MCF 10A (cell line): ENCODE data around the gene BAIAP2L2. TPM values are rescaled to one million over a fixed set of nuclear protein-coding genes. Genes with fewer than 3 reads are reported as not detected.
"Not testable (repeated sequence)": the region's sequence is repeated elsewhere in the genome, so short reads cannot be mapped to it uniquely, and the experiment has no call there.

ENCODE experiments used
- BruUV-seq: library from RNA; stranded (reverse); fragments of 400-500 nt; replicated peaks from 2 replicates; lab custom pipeline; 2021; lab: Mats Ljungman, UMichigan
- CTCF ChIA-PET: fragments of 300-600 bp; sonication (Branson Sonifier 250); formaldehyde crosslinking; extraction: SDS; loops from one replicate; lab custom pipeline; 2021; ENCODE audit warnings: antibody characterized with exemption, inconsistent platforms; lab: Yijun Ruan, JAX
- POLR2A ChIA-PET: fragments of 300-600, 350-650 bp; sonication (Branson Sonifier 250); formaldehyde crosslinking; extraction: SDS; loops from one replicate; lab custom pipeline; 2020; ENCODE audit warnings: antibody characterized with exemption, inconsistent platforms; lab: Yijun Ruan, JAX
- DNase-seq: peaks from one replicate; pipeline ENCODE4 v3.0.0-alpha.2; 2018; ENCODE audit not compliant: unreplicated experiment
- H3K27ac Mint-ChIP-seq: one replicate; pipeline ENCODE4 v1.8.0; 2022; ENCODE audit warnings: mild to moderate bottlenecking, low read depth, mixed read lengths; ENCODE audit not compliant: unreplicated experiment
- H3K27me3 Mint-ChIP-seq: one replicate; pipeline ENCODE4 v1.8.0; 2022; ENCODE audit warnings: mixed read lengths; ENCODE audit not compliant: insufficient read depth, unreplicated experiment
- H3K36me3 Mint-ChIP-seq: one replicate; pipeline ENCODE4 v1.8.0; 2022; ENCODE audit warnings: mild to moderate bottlenecking, moderate library complexity, mixed read lengths; ENCODE audit not compliant: insufficient read depth, unreplicated experiment
- H3K4me1 Mint-ChIP-seq: one replicate; pipeline ENCODE4 v1.8.0; 2022; ENCODE audit warnings: mixed read lengths; ENCODE audit not compliant: insufficient read depth, unreplicated experiment
- H3K4me3 Mint-ChIP-seq: one replicate; pipeline ENCODE4 v1.8.0; 2022; ENCODE audit warnings: mild to moderate bottlenecking, moderate library complexity, mixed read lengths; ENCODE audit not compliant: unreplicated experiment
- H3K9me3 Mint-ChIP-seq: one replicate; pipeline ENCODE4 v1.8.0; 2022; ENCODE audit warnings: mixed read lengths; ENCODE audit not compliant: unreplicated experiment
- intact Hi-C: fragments of 100-400 bp; cut with micrococcal nuclease; formaldehyde crosslinking; loops from 2 replicates; pipeline ENCODE4 v1.14.1; 2022
- total RNA-seq: library from RNA; stranded (reverse); gene quantifications from 2 replicates; pipeline ENCODE4 v1.2.3, GENCODE V29; 2022
- TF ChIP-seq, protein P1 (sequence below): fragments of 200-600 bp; IDR thresholded peaks from one replicate; pipeline ENCODE4 v1.8.0; 2022; ENCODE audit warnings: antibody characterized with exemption, mild to moderate bottlenecking; ENCODE audit not compliant: unreplicated experiment

The BAIAP2L2 gene
- total RNA-seq, 1 experiment from 2014 or later, result 7.1 TPM

DNA sequence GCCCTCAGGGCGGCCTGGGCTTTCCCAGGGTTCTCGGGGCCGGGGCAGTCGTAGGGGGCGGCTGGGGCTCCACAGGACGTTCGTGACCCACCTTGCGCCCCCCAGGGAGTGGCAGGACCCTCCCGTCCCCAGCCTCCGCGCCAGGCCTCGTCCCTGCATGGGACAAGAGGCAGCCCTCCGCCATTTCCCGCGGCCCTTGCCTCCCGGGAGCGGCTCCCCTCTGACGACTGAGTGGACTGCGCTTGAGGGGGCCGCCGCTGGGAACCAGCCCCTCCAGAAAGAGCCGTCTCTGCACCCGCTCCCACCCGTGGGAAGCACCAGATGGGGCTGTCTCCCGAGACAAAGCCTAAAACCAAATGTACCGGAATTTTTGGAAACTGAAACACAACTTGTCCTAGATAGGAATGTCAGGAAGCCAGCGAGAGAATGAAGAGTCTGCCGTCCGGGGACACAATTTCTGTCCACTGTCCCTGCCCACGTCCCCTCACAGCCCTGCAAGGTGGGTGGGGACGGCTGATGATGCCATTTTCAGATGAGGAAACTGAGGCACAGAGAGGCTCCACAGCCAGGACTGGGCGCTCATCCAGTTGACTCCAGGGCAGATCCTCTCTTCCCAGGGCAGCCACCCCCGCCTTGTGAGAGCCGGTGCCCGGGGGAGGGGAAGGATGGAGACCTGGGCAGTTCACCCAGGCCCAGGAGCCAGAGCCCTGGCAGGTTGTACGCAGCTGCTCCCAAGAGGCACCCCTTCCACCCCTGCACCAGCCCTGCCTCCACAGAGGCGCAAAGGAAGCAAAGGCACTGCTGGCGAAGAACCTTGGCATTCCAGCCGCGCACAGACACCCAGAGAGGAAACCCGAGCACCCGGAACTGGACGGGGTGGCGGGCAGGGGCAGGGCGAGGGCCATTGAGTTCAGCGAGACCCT is 71.3 kb downstream of the BAIAP2L2 start:
- BruUV-seq, result no TSS peak
- no peaks in the 10 kb centered on the region for H3K36me3 Mint-ChIP-seq
- ChIA-PET POLR2A (no interaction called here), CTCF (no interaction called here)
- TF ChIP-seq, protein P1, sequence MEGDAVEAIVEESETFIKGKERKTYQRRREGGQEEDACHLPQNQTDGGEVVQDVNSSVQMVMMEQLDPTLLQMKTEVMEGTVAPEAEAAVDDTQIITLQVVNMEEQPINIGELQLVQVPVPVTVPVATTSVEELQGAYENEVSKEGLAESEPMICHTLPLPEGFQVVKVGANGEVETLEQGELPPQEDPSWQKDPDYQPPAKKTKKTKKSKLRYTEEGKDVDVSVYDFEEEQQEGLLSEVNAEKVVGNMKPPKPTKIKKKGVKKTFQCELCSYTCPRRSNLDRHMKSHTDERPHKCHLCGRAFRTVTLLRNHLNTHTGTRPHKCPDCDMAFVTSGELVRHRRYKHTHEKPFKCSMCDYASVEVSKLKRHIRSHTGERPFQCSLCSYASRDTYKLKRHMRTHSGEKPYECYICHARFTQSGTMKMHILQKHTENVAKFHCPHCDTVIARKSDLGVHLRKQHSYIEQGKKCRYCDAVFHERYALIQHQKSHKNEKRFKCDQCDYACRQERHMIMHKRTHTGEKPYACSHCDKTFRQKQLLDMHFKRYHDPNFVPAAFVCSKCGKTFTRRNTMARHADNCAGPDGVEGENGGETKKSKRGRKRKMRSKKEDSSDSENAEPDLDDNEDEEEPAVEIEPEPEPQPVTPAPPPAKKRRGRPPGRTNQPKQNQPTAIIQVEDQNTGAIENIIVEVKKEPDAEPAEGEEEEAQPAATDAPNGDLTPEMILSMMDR, result no peak
- no peak overlapping the region for H3K27ac Mint-ChIP-seq
- H3K27me3 Mint-ChIP-seq, result no peaks in the 10 kb centered on the region
- H3K9me3 Mint-ChIP-seq, result no peaks in the 10 kb centered on the region
- intact Hi-C loops, result no loop called here
- H3K4me3 Mint-ChIP-seq, result no peak overlapping the region
- peaks cover 10% of the 10 kb centered on the region for H3K4me1 Mint-ChIP-seq
- no peak for DNase-seq

DNA sequence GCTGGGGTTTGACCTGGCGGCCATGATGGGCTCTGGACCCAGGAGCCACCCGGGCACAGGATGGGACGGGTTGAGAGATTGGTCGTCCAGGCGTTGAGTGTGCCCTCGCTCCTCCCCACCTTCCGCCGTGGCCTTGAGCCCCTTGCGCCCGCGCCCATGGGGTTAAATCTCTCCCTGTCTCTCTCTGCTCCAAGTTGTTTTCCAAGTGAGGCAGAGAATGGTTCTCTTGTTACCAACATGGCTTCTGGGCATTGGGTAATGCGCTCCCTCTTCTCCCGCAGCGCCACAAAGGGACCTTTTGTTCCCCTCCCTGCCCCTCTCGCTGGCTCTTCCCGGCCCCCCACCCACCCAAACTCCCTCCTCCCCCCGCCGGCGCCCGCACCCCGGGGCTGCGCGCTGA is 72.1 kb downstream of the BAIAP2L2 start:
- CTCF ChIA-PET, result interaction anchor here (1.7 kb wide), 1 partner anchor 14 kb away, joined by 6 read pairs; no protein-coding TSS in a partner anchor
- Mint-ChIP-seq H3K36me3 (no peaks in the 10 kb centered on the region), H3K27me3 (no peaks in the 10 kb centered on the region), H3K9me3 (no peaks in the 10 kb centered on the region), H3K27ac (no peak overlapping the region), H3K4me1 (peaks cover 15% of the 10 kb centered on the region), H3K4me3 (no peak overlapping the region)
- TF ChIP-seq, protein P1, result no peak
- intact Hi-C loops, result no loop called here
- BruUV-seq, result no TSS peak
- POLR2A ChIA-PET, result no interaction called here
- DNase-seq, result no peak

DNA sequence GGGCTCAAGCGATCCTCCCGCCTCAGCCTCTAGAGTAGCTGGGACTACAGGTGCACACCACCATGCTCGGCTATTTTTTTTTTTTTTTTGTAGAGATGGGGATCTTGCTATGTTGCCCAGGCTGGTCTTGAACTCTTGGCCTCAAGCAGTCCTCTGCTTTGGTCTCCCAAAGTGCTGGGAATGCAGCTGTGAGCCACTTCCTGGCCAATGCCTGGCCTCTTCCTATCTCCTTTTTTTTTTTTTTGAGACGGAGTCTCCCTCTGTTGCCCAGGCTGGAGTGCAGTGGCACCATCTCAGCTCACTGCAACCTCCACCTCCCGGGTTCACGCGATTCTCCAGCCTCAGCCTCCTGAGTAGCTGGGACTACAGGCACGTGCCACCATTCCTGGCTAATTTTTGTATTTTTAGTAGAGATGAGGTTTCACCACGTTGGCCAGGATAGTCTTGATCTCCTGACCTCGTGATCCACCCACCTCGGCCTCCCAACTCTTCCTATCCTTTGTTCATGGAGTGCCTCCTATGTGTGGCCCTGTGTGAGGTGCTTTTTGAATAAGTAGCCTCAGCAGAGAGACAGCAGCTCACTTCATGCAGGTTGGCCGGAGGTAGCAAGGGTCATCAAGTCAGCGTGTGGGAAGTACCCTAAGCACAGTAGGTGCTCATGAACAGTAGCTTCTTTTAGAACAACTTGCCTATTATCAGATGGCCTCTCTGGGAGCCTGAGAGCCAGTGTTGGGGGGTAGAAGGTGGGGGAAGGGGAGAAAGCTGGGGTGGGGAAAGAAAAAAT is 72.9 kb downstream of the BAIAP2L2 start:
- H3K36me3 Mint-ChIP-seq, H3K27me3 Mint-ChIP-seq, BruUV-seq, H3K9me3 Mint-ChIP-seq, H3K4me3 Mint-ChIP-seq, DNase-seq, intact Hi-C loops, H3K27ac Mint-ChIP-seq, POLR2A ChIA-PET: not testable (repeated sequence)
- peaks cover 21% of the 10 kb centered on the region for H3K4me1 Mint-ChIP-seq
- CTCF ChIA-PET, result interaction anchor here (1.2 to 1.7 kb wide), 2 partner anchors 15 to 16 kb away, joined by 3 to 6 read pairs; no protein-coding TSS in a partner anchor

DNA sequence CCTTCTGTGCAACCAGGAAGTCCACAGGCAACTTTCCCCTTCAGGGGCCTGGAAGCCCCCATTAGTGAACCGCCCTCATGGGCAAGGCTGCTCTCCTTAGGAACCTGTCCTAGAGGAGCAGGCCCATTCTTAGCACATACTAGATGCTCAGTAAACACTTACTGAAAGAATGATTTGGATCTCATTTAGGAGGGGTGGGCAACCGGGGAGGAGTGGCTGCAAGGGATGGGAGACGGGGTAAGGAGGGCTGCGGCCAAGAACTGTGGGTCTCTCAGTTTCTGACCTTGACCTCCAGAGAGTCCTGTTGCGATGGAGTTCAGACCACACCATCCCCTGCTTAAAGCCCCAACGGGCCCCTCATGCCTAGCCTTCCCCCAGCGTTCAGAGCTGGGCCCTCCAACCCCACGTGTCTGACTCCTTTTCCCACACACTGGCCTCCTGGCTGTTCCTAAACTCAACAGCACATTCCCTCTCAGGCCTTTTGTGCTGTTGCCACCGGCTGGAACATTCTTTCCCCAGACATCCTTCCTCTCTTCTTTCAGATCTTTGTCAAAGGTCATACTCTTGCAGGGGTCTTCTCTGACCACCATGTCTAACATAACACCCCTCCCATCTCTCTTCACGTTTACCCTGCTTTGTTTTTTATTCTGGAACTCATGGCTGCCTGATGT is 74.0 kb downstream of the BAIAP2L2 start:
- H3K27ac Mint-ChIP-seq, result no peak overlapping the region
- intact Hi-C loops, result no loop called here

More for the DNA sequence above, 74.0 kb downstream of the BAIAP2L2 start:
- no peaks in the 10 kb centered on the region for H3K27me3 Mint-ChIP-seq
- POLR2A ChIA-PET, result no interaction called here
- peaks cover 4% of the 10 kb centered on the region for H3K36me3 Mint-ChIP-seq
- H3K4me3 Mint-ChIP-seq, result no peak overlapping the region
- CTCF ChIA-PET, result interaction anchor here (1.2 to 1.7 kb wide), 2 partner anchors 16 to 17 kb away, joined by 3 to 6 read pairs; no protein-coding TSS in a partner anchor
- TF ChIP-seq, protein P1, result no peak
- H3K4me1 Mint-ChIP-seq, result peaks cover 24% of the 10 kb centered on the region
- BruUV-seq, result no TSS peak
- no peak for DNase-seq
- H3K9me3 Mint-ChIP-seq, result no peaks in the 10 kb centered on the region
